Middle frontal gyrus (tissue), 1 donor: Measurements from ENCODE around the gene DPAGT1.
"Not testable (repeated sequence)": the region's sequence is repeated elsewhere in the genome, so short reads cannot be mapped to it uniquely, and the experiment has no call there.

Experiments used
- DNase-seq: peaks from one replicate; pipeline ENCODE4 v3.0.0-alpha.2; 2015; ENCODE audit warnings: low spot score; ENCODE audit errors: extremely low spot score

Gene DPAGT1

GRCh38 chr11:119116235-119116594 is 14.6 kb upstream of the DPAGT1 start:
- no peak for DNase-seq

DNA sequence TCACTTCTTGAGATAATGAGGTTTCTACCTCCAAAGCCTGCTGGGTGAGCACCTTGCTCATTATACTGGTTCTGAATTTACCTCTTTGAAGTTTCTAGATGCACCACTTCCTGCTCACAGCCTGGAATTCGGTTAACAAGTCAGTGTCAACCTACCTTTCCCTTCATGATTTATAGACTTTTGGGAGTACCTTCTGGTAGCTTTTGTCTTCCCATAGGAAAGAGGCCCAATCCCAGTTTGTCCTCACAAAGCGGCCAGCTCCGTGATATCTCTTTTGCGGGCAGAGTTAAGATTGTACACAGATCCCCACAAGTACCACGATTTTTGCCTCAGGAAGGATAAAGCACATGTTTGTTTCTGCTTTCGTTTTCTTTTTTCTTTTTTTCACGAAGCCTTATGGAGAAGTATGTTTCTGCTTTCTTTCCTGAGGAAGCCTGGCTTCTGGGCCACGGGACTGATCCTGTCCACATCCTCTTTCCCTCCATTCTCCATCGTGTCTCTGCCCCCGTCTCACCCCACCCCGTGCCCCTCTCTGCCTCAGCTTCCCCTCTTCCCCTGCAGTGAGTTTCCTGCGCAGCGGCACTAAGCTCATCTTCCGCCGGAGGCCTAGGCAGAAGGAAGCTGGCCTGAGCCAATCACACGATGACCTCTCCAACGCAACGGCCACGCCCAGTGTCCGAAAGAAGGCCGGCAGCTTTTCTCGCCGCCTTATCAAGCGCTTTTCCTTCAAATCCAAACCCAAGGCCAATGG is 14.0 kb upstream of the DPAGT1 start:
- DNase-seq: no peak

DNA sequence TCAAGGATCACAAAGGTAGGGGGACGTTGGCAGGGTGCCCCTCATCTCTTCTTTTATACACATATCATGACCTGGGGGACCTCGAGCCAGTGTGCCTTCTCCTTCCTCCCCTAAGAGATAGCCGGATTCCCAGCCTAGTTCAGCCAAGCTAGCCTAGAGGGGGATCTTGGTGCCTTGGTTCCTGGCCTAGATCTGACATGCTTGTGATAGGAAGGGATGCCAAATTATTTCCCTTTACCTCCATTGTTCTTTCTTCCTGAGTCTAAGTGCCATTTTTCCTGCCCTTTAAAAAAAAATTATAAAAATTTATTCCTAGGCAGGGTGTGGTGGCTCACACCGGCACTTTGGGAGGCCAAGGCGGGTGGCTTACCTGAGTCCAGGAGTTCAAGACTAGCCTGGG is 12.7 kb upstream of the DPAGT1 start:
- DNase-seq: no peak

DNA sequence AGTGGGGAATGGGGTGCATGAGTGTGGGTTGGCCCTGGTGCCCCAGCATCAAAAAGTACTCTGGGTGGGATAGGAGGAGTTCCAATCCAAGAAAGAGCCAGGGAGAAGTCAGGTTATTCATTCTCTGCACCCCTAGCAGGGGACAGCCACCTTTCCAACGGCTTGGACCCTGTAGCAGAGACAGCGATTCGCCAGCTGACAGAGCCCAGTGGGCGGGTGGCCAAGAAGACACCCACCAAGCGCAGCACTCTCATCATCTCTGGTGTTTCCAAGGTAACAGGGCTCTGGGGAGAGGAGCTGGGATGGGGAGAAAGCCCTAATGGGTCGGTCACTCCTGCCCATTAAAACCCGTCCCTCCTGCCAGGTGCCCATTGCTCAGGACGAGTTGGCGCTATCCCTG is 12.1 kb upstream of the DPAGT1 start:
- DNase-seq: no peak

- no peak for DNase-seq
Measured at GRCh38 chr11:119112314-119113020, 10.8 kb upstream of the DPAGT1 start.

GRCh38 chr11:119111361-119111925 is 9.8 kb upstream of the DPAGT1 start:
- no peak for DNase-seq

- no peak for DNase-seq
Measured at GRCh38 chr11:119110439-119110838, 8.8 kb upstream of the DPAGT1 start.

GRCh38 chr11:119109843-119110242 is 8.2 kb upstream of the DPAGT1 start:
- no peak for DNase-seq

DNA sequence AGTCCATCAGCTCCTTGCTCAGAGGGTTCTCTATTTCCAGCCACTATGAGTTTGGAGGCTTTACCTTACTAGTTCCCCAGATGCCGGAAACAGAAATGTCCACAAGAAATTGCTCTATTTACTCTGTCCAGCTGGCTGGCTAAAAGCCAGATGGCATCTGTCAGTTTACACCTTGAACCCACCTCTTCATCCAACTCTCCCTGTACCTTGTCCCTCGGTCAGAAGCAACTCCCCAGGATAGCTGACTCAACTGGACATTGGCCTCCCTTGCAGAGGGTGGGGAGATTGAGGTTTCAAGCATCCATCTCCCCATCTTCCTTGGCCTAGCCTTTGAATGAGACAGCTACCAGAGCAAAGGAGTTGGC is 7.2 kb upstream of the DPAGT1 start:
- DNase-seq: no peak

DNA sequence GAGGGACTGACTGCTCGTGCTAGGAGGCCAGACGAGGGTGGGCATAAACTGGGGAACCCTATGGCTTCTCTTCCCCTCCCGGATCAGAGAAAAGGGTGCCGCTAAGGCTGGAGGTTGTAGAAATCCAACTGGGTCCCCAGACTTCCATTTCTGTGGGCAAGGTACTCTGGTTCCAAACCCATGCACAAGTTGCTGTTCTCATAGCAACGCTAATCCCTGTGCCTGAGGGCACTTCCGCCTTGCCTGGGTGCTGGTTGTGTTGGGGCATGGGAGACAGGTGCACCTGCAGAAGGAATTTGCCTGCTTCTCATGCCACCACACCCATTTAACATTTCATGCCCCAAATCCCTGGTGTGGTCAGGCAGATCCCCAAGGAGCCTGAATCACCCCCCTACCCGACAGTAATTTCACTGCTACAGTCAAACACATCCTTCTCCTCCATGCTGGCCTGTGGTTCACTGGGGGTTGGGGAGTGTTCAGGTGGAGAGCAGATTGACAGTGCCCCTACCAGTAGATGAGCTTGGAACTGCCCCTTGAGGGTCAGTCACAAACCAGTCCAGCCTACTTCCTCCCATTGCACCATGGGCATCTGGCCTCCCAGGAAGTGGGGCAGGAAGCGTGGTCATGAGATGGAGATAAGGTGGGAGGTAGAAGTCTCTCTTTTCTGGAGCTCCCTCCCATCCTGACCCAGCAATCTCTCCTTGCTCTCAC is 6.6 kb upstream of the DPAGT1 start:
- DNase-seq: no peak

DNA sequence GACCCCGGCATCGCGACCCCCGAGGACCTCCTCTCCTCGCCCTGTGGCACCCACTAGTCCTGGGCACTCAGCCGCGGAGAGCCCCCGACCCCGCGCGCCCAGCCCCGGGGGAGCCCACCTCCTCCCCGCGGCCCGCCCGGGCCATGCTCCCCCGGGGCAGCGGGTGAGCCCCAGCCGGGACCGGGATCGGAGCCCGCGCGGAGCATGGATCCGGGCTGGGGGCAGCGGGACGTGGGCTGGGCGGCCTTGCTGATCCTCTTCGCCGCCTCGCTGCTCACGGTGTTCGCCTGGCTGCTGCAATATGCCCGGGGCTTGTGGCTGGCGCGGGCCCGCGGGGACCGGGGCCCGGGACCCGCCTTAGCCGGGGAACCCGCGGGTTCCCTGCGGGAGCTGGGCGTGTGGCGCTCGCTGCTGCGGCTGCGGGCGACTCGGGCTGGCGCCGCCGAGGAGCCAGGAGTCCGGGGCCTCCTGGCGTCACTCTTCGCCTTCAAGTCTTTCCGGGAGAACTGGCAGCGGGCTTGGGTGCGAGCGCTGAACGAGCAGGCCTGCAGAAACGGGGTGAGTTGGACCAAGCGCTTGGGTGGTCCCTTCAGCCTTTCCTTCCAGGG is 6.0 kb upstream of the DPAGT1 start:
- no peak for DNase-seq

GRCh38 chr11:119106564-119107537 is 5.2 kb upstream of the DPAGT1 start, which contains the start of gene C2CD2L:
Gene C2CD2L, plus strand, starts transcription at chr11:119107344. Its CDS starts 398 bp downstream, at chr11:119107742.
- DNase-seq: peak; percentile 71

GRCh38 chr11:119103793-119104192 is 2.1 kb upstream of the DPAGT1 start:
- no peak for DNase-seq

DNA sequence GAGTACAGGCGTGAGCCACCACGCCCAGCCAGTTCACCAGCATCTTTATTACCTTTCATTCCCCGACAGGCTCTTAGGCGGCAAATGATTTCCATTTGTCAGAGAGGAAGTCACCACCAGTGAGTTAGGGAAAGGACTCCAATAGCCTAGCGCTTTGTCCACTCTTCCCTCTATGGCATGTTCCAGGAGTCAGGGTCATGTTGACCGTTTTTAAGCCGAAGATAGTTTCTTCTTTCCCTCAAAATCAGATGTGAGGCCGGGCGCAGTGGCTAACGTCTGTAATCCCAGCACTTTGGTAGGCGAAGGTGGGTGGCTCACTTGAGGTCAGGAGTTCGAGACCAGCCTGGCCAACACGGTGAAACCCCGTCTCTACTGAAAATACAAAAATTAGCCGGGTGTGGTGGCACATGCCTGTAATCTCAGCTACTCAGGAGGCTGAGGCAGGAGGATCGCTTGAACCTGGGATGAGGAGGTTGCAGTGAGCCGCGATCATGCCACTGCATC is 1.6 kb upstream of the DPAGT1 start:
- DNase-seq: not testable (repeated sequence)

DNA sequence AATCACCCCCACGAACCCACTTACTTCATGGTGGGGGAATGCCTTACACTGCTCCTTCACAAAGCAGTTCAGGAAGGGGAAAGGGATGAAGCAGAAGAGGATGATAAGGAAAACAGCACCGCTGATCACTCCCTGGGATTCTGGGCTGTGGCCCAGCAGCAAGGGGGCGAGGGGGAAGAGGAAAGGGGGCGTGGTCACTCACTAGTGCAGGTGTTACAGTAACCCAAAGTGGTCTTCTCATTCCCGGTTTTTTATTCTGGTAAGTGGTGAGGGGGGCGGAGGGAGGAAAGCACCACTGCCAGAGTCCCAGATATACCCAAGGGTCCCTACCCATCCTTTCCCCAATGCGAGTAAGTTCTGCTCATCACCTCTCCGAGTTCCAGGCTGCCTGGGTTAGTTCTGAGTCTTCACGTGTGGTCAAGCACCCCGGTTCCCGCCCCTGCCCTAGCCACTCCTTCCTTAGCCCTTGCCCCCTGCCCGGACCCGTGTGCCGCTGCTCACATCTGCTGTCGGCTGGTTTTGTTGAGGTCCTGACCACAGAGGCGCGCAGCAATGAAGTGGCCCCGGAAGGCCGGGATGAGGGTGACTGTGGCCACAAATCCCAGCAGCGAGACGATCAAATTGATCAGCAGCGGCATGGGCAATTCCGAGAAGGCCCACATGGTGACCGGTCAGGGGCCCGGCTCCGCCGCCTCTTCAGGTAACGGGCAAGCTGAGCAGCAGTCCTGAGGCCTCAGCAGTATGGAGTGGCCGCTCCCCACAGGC is 477 bp downstream of the DPAGT1 start:
- no peak for DNase-seq

DNA sequence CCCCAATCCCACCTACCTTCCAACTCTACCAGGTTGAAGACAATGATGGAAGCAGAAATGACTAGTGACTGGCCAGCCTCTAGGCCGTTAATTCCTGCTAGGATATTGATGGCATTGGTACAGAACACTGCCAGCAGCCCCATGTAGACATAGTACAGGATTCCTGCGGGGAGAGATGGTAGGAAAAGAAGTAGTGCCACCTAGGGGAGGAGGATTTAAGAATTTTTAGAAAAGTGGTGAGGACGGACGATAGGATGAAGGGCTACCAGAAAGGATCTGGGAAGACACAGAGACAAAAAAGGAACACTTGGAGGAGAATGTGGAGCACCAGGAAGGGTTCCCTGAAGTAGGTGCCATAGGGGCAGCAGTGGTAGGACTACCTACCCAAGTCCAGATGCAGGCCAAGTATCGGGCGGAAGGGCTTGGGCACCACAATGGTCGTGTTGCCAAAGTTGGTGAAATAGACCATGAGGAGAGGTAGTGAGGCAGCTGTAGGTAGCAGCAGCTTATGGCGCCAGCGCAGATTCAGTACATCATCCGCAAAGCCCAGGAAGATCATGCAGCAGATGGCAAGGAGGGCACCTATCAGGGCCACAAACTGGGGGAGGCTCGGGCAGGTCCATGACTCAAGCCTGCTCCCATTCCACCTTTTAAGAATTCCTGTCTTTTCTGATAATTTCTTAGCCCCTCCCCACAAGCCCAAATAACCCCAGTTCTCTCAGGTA is 1.2 kb downstream of the DPAGT1 start:
- no peak for DNase-seq

GRCh38 chr11:119099711-119100110 is 1.9 kb downstream of the DPAGT1 start:
- DNase-seq: no peak

GRCh38 chr11:119095066-119095880 is 6.4 kb downstream of the DPAGT1 start:
- DNase-seq: peak; percentile 98
